IgD-negative memory B cell (primary cell): ENCODE data around the gene NEGR1. TPM values are rescaled to one million over a fixed set of nuclear protein-coding genes. Genes with fewer than 3 reads are reported as not detected.

ENCODE experiments used
- H3K27ac Mint-ChIP-seq, 3 donors: one replicate each; pipeline ENCODE4 v1.8.0; 2020 to 2022; ENCODE audit warnings: mild to moderate bottlenecking in 3 of 3, mixed read lengths in 3 of 3, moderate library complexity in 1 of 3
- H3K27me3 Mint-ChIP-seq: one replicate; pipeline ENCODE4 v1.8.0; 2021; ENCODE audit warnings: mixed read lengths
- H3K36me3 Mint-ChIP-seq: one replicate; pipeline ENCODE4 v1.8.0; 2020; ENCODE audit warnings: mild to moderate bottlenecking, mixed read lengths
- H3K4me1 Mint-ChIP-seq, 3 donors: one replicate each; pipeline ENCODE4 v1.8.0; 2020 to 2022; ENCODE audit warnings: mixed read lengths in 3 of 3, mild to moderate bottlenecking in 1 of 3
- H3K4me3 Mint-ChIP-seq, 4 donors: one replicate each; pipeline ENCODE4 v1.8.0; 2020 to 2022; ENCODE audit warnings: mild to moderate bottlenecking in 4 of 4, mixed read lengths in 4 of 4, moderate library complexity in 3 of 4
- H3K9me3 Mint-ChIP-seq, 3 donors: one replicate each; pipeline ENCODE4 v1.8.0; 2020 to 2021; ENCODE audit warnings: mixed read lengths in 3 of 3, mild to moderate bottlenecking in 1 of 3
- polyA plus RNA-seq: library from polyadenylated mRNA; unstranded; fragments of 300-500 nt; fragmentation: Illumina TruSeq; gene quantifications from one replicate; pipeline ENCODE4 v1.2.3, GENCODE V29; 2021

Gene NEGR1
- polyA plus RNA-seq, 1 donor from 2014 or later, result not detected

DNA sequence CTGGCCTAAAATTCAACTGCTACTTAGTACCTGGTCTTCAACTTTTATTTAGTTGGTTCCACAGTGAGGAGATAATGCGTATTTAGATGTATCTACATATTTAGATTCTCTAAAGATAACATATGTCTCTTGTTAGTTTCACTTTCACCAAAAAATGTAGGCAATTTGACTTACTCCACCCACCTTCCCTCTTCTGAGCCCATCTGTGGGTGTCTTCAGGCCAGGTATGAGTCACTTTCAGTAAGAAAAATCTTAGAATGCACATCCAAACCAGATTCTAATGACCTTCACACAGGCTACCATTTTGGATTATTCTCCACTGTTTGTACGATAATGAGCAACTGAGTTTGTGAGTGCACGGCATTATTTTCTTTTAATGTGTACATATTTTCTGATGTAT is 501.7 kb downstream of the NEGR1 start:
- Mint-ChIP-seq H3K27me3 (no peaks in the 10 kb centered on the region), H3K4me3 (no peak overlapping the region)

DNA sequence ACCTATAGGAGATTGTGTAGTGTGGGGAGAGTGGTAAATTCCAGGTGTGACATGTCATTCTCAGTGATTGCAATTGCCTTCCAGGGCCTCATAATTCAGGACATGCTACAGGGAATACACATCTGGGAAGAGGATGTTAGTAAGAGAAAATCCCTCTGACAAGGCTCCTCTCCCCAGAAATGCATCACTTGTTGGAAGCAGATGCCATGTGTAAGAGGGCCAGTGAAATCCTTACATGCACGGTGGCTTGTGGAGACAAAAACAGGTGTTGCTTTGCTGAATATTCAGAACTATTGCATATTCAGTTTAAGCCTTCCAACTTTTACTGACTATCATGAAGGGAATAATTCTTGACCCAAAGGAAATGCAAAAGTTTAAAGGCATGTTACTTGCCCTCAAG is 503.4 kb downstream of the NEGR1 start:
- Mint-ChIP-seq H3K9me3 (no peaks in the 10 kb centered on the region), H3K4me3 (no peak overlapping the region), H3K4me1 (no peaks in the 10 kb centered on the region), H3K27ac (no peak overlapping the region), H3K36me3 (no peaks in the 10 kb centered on the region), H3K27me3 (no peaks in the 10 kb centered on the region)

More for the DNA sequence above, 501.7 kb downstream of the NEGR1 start:
- peaks cover 0 to 3% (median 0%) of the 10 kb centered on the region in 3 donors for H3K9me3 Mint-ChIP-seq
- H3K36me3 Mint-ChIP-seq, result no peaks in the 10 kb centered on the region
- no peak overlapping the region for H3K27ac Mint-ChIP-seq
- no peaks in the 10 kb centered on the region for H3K4me1 Mint-ChIP-seq

DNA sequence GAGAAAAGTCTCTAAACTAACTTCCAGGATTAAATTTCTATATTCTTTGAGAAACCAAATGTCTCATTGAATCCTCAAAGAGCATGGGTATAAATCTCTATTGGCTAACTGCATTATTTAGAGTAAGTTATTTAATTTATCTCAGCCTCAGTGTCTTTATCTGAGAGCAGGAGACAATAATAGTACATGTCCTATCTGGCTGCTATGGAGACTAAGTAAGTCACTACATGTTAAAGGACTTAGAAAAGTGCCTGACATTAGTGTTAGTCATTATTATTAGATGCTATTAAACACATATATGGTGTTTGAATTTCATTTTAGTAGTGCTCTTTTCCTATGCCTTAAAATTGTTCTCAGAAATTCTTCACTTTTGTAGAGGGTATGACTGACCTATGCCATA is 505.2 kb downstream of the NEGR1 start:
- H3K36me3 Mint-ChIP-seq, result no peaks in the 10 kb centered on the region

DNA sequence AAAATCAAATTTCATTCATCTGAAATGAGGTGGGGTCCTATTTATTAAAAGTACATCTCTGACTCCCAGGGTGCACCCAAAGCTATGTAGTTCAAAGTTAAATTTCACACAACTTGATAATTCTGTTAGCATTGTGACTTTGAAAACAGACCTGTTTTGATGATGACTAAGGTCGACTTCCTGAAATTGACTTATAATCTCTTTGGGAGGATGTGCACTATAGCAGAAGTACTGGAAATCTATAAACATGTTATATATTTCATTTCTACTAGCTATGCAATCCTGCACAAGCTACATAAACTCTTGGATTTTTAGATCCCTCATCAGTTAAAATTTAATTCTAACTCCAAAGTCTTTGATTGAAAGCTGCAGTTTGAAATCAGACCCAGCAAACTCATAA is 507.6 kb downstream of the NEGR1 start:
- no peak overlapping the region for H3K4me3 Mint-ChIP-seq
- H3K27ac Mint-ChIP-seq, result no peak overlapping the region
- no peaks in the 10 kb centered on the region for H3K27me3 Mint-ChIP-seq
- no peaks in the 10 kb centered on the region for H3K36me3 Mint-ChIP-seq
- H3K4me1 Mint-ChIP-seq, result no peaks in the 10 kb centered on the region
- H3K9me3 Mint-ChIP-seq, result peaks cover 0 to 3% (median 0%) of the 10 kb centered on the region in 3 donors

More for the DNA sequence above, 505.2 kb downstream of the NEGR1 start:
- no peak overlapping the region for H3K4me3 Mint-ChIP-seq
- no peaks in the 10 kb centered on the region for H3K4me1 Mint-ChIP-seq
- no peaks in the 10 kb centered on the region for H3K9me3 Mint-ChIP-seq
- H3K27ac Mint-ChIP-seq, result no peak overlapping the region
- H3K27me3 Mint-ChIP-seq, result no peaks in the 10 kb centered on the region

DNA sequence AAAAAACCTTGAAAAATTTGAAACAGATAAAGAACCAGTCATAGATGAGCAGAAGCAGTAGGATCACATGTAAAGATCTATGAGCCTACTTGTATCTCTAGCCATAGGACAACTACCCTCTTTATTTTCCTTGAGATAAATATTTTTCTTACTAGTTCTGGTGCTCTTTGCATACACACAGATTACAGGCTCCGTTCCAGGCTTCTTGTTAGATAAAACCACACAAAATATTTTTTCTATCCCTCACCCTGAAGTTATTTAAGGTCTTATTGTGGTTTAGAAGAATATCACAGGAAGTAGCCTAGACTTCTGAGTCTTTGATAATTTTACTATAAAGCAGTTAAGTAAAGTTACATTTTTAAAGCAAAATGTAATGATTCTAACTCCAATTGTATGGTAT is 512.2 kb downstream of the NEGR1 start:
- H3K4me1 Mint-ChIP-seq, result no peaks in the 10 kb centered on the region
- no peak overlapping the region for H3K27ac Mint-ChIP-seq
- peaks cover 2 to 19% (median 8%) of the 10 kb centered on the region in 3 donors for H3K9me3 Mint-ChIP-seq
- H3K36me3 Mint-ChIP-seq, result no peaks in the 10 kb centered on the region
- H3K27me3 Mint-ChIP-seq, result no peaks in the 10 kb centered on the region
- no peak overlapping the region for H3K4me3 Mint-ChIP-seq

DNA sequence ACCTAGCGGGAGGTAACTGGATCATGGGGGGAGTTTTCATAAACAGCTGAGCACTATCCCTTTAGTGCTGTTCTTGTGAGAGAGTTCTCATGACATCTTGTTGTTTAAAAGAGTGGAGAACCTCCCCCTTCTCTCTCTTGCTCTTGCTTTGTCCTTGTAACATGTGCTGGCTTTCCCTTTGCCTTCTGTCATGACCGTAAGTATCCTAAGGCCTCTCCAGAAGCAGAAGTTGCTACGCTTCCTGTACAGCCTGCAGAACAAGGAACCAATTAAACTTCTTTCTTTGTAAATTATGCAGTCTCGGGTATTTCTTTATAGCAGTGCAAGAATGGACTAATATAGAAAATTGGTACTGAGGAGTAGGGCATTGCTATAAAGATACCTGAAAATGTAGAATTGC is 515.6 kb downstream of the NEGR1 start:
- H3K27me3 Mint-ChIP-seq, result no peaks in the 10 kb centered on the region
- no peaks in the 10 kb centered on the region for H3K4me1 Mint-ChIP-seq
- H3K27ac Mint-ChIP-seq, result no peak overlapping the region
- peaks cover 2 to 25% (median 8%) of the 10 kb centered on the region in 3 donors for H3K9me3 Mint-ChIP-seq
- no peak overlapping the region for H3K4me3 Mint-ChIP-seq
- no peaks in the 10 kb centered on the region for H3K36me3 Mint-ChIP-seq

DNA sequence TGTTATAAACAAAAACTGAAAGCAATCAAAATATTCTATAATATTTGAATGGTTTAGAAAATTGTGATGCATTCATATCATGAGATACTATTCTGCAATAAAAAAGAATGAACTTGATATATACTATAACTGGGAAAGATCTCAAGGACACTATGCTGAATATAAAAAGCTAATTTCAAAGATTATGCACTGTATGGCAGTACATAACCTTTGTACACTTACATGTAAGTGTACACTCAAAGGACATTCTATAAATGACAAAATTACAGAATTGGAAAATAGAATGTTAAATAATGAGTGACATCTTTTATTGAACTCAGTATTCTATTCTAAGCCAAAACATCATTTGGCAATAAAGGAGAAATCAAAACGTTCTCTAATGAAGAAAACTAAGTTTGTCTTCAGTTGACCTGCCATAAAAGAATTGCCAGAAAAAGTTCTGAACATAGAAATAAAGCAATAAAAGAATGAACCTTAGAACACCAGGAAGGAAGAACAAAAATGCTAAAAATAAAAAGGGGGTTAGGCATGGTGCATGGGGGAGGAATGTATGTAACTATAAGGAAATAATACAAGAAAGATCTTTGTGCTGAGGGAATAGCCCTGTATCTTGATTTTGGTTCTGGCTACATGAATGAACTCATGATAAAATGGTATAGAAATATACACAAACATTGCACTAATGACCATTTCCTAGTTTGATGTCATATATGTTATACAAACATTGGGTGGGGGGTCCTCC is 519.7 kb downstream of the NEGR1 start:
- Mint-ChIP-seq H3K36me3 (no peaks in the 10 kb centered on the region), H3K4me1 (no peaks in the 10 kb centered on the region), H3K4me3 (no peak overlapping the region), H3K27ac (no peak overlapping the region), H3K9me3 (peaks cover 2 to 15% (median 5%) of the 10 kb centered on the region in 3 donors), H3K27me3 (no peaks in the 10 kb centered on the region)

DNA sequence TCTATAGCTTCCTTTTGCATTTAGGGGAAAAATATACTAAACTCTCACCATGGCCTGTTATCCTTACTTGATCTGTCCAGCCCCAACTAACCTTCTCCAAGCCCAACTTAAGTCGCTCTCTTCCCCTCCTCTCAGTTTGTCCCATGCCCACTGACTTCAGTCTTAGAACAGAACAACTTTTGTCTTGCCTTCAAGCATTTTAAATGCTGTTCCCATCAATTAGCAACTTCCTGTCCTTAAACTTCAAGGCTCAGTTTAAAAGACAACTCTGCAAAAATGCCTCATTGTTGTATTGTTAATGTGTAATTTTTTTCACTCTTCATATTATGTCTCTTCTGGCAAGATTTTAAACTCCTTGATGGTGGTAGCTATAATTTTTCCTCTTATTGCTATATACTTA is 526.9 kb downstream of the NEGR1 start:
- no peak overlapping the region for H3K4me3 Mint-ChIP-seq
- H3K27ac Mint-ChIP-seq, result no peak overlapping the region
- no peaks in the 10 kb centered on the region for H3K36me3 Mint-ChIP-seq
- no peaks in the 10 kb centered on the region for H3K4me1 Mint-ChIP-seq
- peaks cover 0 to 3% (median 0%) of the 10 kb centered on the region in 3 donors for H3K9me3 Mint-ChIP-seq
- H3K27me3 Mint-ChIP-seq, result no peaks in the 10 kb centered on the region

DNA sequence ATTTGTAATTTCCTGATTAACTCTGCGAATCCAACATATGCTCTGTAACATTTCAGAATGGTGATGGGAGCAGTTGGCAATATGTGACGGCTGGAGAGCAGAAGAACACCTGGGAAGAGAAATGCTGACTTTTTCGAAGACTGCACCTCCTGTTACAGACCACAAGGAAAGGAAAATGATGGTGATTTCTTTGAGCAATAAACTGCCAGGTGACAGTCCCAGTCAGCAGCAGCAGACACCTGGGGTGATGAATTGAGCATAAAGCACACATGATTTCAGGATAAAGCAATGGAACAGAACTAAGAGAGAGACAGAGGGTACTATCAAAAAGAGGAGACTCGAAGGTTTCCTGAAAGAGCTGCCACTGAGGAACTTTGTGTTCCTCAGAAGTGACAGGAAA is 528.6 kb downstream of the NEGR1 start:
- H3K9me3 Mint-ChIP-seq, result peaks cover 0 to 5% (median 3%) of the 10 kb centered on the region in 3 donors
- no peaks in the 10 kb centered on the region for H3K27me3 Mint-ChIP-seq
- H3K4me3 Mint-ChIP-seq, result peak overlapping the region in 1 of 4 donors; percentile 63
- H3K4me1 Mint-ChIP-seq, result no peaks in the 10 kb centered on the region
- no peaks in the 10 kb centered on the region for H3K36me3 Mint-ChIP-seq
- H3K27ac Mint-ChIP-seq, result no peak overlapping the region

DNA sequence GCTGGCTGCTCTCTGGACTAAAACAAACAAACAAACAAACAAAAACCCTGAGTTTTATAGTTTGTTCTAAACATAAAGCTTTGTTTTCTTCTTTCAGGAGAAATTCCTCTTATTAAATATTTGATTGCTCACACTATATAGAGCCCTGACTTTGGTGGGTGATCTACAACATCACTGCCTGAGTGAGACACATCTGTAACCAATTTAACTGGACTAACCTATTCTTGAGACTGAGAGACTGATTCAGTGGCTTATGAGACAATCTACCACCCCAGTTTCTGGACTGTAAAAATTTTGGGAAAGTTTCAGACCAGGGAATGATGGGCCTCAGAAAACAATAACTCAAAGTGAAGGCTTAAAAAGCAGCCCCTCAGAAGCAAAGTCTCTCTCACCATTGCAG is 537.0 kb downstream of the NEGR1 start:
- Mint-ChIP-seq H3K27ac (no peak overlapping the region), H3K27me3 (no peaks in the 10 kb centered on the region), H3K36me3 (no peaks in the 10 kb centered on the region), H3K4me3 (no peak overlapping the region), H3K9me3 (peaks cover 0 to 13% (median 1%) of the 10 kb centered on the region in 3 donors), H3K4me1 (no peaks in the 10 kb centered on the region)

DNA sequence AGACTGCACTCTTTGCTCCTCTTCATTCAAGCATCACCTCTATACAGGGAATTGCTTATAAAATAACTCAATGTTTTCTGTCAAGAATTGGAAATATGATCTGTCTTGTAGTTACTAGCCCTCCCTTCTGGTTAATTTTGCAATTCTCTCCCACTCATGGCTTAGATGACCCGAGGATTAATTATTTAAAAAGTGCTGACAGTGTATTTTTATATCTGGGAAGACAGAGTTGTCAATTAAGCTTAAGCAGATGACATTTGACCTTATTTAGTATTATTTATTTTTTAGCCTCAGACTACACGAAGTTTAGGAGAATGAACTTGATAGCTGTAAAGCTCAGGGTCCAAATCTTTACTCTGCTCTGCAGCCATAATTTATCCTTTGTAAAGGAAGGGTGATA is 538.5 kb downstream of the NEGR1 start:
- H3K4me3 Mint-ChIP-seq, result no peak overlapping the region
- no peaks in the 10 kb centered on the region for H3K36me3 Mint-ChIP-seq
- no peaks in the 10 kb centered on the region for H3K27me3 Mint-ChIP-seq
- H3K9me3 Mint-ChIP-seq, result peaks cover 0 to 14% (median 0%) of the 10 kb centered on the region in 3 donors
- H3K27ac Mint-ChIP-seq, result no peak overlapping the region
- H3K4me1 Mint-ChIP-seq, result peaks cover 0 to 2% (median 0%) of the 10 kb centered on the region in 3 donors

DNA sequence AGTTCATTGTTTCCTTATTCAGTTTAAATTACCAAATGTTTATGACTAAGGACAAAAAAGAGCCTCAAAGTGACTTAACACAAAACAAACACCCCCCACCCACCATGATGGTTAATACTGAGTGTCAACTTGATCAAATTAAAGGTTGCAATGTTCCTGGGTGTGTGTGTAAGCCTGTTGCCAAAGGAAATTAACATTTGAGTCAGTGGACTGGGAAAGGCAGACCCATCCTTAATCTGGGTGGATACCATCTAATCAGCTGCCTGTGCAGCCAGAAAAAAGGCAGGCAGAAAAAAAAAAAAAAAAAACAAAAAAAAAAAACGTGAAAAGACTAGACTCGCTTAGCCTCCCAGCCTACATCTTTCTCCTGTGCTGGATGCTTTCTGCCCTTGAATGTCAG is 543.4 kb downstream of the NEGR1 start:
- no peaks in the 10 kb centered on the region for H3K27me3 Mint-ChIP-seq
- H3K36me3 Mint-ChIP-seq, result no peaks in the 10 kb centered on the region
- peaks cover 2 to 14% (median 3%) of the 10 kb centered on the region in 3 donors for H3K9me3 Mint-ChIP-seq
- H3K4me3 Mint-ChIP-seq, result no peak overlapping the region
- H3K4me1 Mint-ChIP-seq, result peaks cover 0 to 2% (median 0%) of the 10 kb centered on the region in 3 donors
- H3K27ac Mint-ChIP-seq, result no peak overlapping the region

DNA sequence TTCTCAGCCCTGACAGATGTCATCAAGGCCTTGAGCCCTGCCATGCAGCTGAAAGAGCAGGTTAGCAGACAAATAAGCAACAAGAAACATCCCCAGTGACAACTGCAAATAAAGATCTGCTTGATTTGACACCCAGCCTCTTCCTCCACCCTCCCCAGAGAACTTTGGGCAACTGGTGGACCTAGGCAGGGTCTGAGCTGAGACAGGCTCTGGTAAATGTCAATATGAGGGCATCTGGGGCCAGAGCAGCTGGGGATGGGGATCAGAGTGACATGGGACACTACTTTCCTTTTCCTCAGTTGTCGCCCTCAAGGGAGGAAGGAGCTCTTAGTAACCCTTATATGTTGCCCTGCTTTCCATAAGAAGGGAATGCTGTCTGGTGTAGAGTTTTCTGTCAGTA is 544.1 kb downstream of the NEGR1 start:
- no peak overlapping the region for H3K4me3 Mint-ChIP-seq
- no peaks in the 10 kb centered on the region for H3K36me3 Mint-ChIP-seq
- no peaks in the 10 kb centered on the region for H3K27me3 Mint-ChIP-seq
- peaks cover 0 to 2% (median 0%) of the 10 kb centered on the region in 3 donors for H3K4me1 Mint-ChIP-seq
- H3K27ac Mint-ChIP-seq, result no peak overlapping the region
- peaks cover 2 to 14% (median 3%) of the 10 kb centered on the region in 3 donors for H3K9me3 Mint-ChIP-seq

DNA sequence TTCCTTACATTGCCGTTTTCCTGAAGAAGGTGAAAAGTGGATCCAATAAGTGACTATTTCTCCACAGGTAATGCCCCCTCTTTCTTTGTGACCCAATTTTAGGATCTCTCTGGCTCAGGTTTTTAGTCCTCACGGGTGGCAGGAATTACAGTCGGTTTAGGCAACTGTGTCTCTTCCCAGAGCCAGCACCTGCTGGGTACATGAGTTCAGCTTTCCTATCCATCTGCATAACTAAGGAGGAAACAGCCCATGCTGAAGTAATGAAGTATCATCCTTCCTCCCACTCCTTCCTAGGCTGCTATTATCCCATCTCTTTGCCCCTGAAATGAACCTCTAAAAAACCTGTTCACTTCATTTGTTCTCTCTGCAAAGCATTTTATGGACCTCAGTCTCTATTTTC is 544.6 kb downstream of the NEGR1 start:
- peaks cover 0 to 2% (median 0%) of the 10 kb centered on the region in 3 donors for H3K4me1 Mint-ChIP-seq
- peaks cover 2 to 13% (median 3%) of the 10 kb centered on the region in 3 donors for H3K9me3 Mint-ChIP-seq
- no peaks in the 10 kb centered on the region for H3K36me3 Mint-ChIP-seq
- H3K27me3 Mint-ChIP-seq, result no peaks in the 10 kb centered on the region
- H3K4me3 Mint-ChIP-seq, result no peak overlapping the region
- H3K27ac Mint-ChIP-seq, result no peak overlapping the region

DNA sequence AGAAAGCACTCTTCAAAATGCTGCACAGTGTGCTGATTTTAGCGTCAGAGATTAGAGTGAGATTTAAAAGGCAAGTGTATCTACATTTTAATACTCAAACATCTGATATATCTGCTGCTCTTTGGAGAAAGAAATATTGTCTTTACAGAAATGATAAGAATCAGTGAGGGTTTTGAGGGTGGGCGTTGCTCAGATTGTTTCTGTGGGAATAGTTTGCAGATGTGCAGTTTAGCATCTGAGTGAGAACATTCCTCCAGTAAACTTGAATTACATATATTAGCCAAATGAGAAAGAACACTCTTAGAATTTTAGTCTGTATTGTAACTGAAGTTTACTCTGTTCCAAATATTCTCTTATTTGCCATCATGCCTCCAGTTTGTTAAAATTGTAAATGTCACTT is 549.2 kb downstream of the NEGR1 start:
- no peak overlapping the region for H3K27ac Mint-ChIP-seq

DNA sequence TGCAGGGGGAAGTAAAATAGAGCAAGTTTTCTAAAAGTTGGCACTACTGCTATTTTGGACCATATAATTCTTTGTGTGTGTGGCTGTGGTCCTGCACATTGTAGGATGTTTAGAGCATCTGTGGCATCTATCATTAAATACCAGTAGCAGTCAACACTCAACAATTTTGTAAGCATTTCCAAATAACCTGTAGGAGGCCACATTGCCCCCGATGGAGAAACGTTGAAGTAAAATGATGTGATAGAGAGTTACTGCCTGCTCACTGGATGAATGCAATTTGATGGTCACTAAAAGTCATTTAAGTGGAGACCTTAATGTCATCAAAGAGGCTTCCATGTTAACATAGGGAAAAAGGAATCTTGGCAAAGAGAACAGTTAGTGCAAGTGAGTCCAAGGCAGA is 560.8 kb downstream of the NEGR1 start:
- H3K27me3 Mint-ChIP-seq, result no peaks in the 10 kb centered on the region
- no peaks in the 10 kb centered on the region for H3K36me3 Mint-ChIP-seq
- H3K4me1 Mint-ChIP-seq, result peaks cover 0 to 1% (median 0%) of the 10 kb centered on the region in 3 donors
- no peak overlapping the region for H3K27ac Mint-ChIP-seq
- peaks cover 0 to 6% (median 4%) of the 10 kb centered on the region in 3 donors for H3K9me3 Mint-ChIP-seq
- no peak overlapping the region for H3K4me3 Mint-ChIP-seq

More for the DNA sequence above, 549.2 kb downstream of the NEGR1 start:
- Mint-ChIP-seq H3K4me1 (no peaks in the 10 kb centered on the region), H3K27me3 (no peaks in the 10 kb centered on the region), H3K9me3 (peaks cover 2 to 6% (median 2%) of the 10 kb centered on the region in 3 donors), H3K4me3 (no peak overlapping the region), H3K36me3 (peaks cover 2% of the 10 kb centered on the region)
